Left ventricle myocardium superior (tissue), 1 donor: ENCODE measurements around the gene PRRX1. TPM values are rescaled to one million over a fixed set of nuclear protein-coding genes. Genes with fewer than 3 reads are reported as not detected.

Experiments used
- ATAC-seq: fragments of 200-7000 bp; cut with Tn5 transposase; one replicate; pipeline ENCODE4 v1.9.1; 2020; ENCODE audit warnings: mild to moderate bottlenecking, moderate library complexity
- DNase-seq: peaks from one replicate; pipeline ENCODE4 v3.0.0-alpha.2; 2020
- intact Hi-C: fragments of 100-400 bp; cut with micrococcal nuclease; formaldehyde crosslinking; loops from one replicate; pipeline ENCODE4 v1.11.0; 2022
- total RNA-seq: library from RNA; stranded (reverse); fragmentation: NEBNext Ultra II Directional; extraction: Animal tissue kit (Norgen Biotek cat#: 25700); gene quantifications from one replicate; pipeline ENCODE4 v1.2.1, GENCODE V29; 2021
- donor health status: DM: no; HTN: yes; CAD: no; lungs with severe emphysema.

The PRRX1 gene
- total RNA-seq, 1 donor from 2014 or later = 36.5 TPM

GRCh38 chr1:170703591-170703990, 39.7 kb downstream of the PRRX1 start:
- DNase-seq = no peak
- intact Hi-C loops = no loop called here

DNA sequence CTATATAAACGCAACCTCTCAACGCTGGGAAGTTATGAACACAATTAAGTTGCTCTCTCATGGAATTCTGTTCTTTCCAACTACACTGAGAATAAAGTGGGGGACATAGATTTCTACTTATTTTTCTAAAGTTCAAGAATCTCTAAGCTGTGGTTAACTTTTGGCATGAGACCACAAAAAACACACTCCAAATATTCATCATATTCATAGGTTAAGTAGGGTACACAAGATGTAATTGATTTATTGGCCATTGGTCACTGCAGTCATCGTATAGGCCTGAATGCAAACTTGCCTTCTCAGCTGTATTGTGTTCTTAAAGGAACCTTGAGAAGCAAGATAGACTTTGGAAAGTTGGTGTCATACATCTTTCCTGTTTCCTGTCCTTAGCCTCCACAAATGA, 40.3 kb downstream of the PRRX1 start:
- intact Hi-C loops = no loop called here
- ATAC-seq = no peak
- DNase-seq = no peak

More at GRCh38 chr1:170703591-170703990, 39.7 kb downstream of the PRRX1 start:
- no peak for ATAC-seq

DNA sequence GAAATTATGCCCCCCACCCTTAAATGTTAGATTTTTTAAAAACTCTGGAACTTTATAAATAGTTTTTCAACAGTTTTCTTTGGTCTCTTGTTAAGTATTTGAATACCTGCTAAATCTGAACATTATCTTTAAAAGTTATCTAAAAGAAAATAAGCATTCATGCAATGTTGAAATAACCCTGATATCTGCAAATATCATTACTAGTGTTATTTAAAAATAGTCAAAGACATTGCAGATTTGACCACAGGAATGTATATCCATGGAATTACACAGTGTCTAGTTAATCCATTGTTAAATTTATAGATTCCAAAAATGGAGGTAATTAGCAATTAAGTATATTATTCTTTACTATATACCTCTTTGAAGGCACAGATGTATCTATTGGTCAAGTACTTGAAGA, 42.0 kb downstream of the PRRX1 start:
- intact Hi-C loops = no loop called here
- ATAC-seq (no peak), DNase-seq (no peak)

- intact Hi-C loops = no loop called here
- no peak for DNase-seq
- ATAC-seq = no peak
These were observed 43.2 kb downstream of the PRRX1 start for GRCh38 chr1:170707117-170707516.

DNA sequence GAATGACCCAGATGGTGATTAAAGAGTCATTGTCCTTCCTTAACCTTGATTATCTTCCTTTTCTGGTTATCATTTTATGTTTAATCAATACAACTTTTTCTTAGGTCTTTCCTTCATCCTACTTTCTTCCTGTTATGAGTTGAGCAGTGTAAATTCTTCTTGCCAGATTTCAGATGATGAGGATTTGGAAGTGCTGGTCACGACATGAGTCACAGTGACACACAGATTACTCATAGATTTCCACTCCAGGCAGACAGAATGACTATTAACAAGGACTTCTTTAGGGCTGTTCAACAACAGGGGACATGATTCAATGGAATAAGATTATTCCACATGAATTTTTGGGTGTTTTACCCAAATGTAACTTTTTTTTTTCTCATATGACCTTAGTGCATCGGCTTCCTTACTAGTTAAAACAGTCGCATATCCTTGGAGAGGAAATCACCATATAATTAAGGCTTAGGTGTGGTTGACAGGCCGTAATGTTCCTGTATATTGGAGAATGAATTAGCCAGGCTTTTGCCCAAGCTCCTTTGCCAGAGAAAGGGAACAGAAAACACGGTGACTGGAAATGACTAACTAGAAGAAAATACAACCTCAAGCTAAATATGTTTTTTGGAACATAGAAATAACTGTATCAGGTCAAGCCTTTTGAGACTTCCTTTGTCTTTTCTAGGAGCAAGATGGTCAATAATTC, 44.2 kb downstream of the PRRX1 start:
- peak; percentile 89 for ATAC-seq
- intact Hi-C loops = no loop called here
- no peak for DNase-seq

DNA sequence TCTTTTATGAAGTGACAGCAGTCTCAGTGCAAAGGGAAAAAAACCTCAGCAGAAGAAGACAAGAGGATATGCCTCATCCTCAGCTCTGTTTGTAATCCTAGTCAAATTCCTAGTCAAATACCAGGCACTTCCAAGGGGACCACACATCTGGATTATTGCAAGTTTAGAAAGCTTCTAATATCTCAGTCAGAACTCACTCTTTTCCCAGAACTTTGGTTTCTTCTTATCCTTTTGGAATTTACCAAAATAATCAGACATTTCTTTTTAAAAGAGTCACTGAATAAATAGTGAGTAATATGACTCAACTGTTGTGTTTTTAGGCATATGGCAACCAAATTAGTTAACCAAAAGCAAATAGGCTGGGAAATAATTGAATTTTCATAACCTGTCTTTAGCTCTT, 47.8 kb downstream of the PRRX1 start:
- no peak for ATAC-seq
- intact Hi-C loops = no loop called here
- no peak for DNase-seq

DNA sequence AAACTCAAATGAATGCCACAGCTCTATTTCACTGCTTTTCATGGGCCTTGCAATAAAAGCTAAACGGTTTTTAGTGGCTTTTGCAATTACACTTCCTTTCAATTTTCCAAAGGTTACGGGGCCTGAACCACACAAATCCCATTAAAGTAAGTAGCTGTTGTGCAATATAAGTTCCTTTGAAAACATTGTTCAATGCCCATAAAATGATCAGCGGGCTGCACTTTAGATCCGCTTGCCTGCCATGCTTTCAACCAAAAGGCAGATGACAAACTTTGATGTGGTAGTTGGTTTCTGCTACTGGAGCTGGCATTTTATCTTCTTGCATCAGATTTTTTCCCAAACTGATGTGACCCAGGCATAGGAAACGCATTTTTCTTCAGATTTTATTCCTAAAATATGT, 50.2 kb downstream of the PRRX1 start:
- intact Hi-C loops = no loop called here
- ATAC-seq = no peak
- DNase-seq = no peak

DNA sequence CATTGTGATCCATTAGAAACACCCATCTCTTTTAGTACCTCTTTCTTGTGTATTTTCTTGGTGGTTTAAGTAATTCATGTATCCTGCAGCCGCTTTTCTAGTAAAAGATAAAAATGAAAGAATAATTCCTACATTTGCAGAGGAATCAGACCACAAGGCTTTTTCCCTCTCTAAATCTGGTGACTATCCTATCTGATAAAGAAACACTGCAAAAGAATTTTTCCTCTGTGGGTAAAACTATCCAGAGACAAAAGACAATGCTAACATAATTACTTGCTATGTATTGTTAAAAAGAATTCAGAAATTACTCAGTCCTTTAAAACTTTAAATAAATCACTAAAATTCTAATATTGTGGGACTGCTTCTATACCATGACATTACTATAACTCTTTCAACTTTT, 51.0 kb downstream of the PRRX1 start:
- no peak for DNase-seq
- ATAC-seq = no peak
- intact Hi-C loops = no loop called here

DNA sequence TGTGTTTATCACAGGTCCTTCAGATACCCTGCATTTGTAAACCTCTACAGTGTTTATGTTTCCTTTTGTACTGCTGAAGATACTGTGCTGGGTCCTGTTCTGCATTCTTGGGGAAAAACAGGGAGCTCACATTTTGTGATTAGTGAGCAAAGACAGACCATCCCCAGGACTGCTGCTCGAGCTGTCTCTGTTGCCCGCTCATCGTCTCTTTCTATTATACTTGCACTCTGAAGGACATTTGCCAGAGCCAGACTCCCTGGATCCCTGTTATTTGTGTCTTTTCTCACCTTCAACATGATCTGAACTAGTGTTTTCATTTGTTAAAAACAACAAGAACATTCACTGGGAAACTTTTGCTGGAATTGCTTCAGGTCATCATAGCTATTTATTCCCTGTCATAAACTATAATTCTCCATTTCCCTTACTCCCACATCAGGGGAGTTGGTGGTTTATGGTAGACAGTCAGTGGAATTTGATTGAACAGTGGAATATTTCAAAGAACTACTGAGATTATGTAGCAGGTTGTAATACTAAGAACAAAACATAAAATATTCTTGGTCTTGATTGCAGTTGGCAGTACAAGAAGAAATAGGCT, 53.0 kb downstream of the PRRX1 start:
- ATAC-seq = no peak
- no peak for DNase-seq
- intact Hi-C loops = no loop called here

DNA sequence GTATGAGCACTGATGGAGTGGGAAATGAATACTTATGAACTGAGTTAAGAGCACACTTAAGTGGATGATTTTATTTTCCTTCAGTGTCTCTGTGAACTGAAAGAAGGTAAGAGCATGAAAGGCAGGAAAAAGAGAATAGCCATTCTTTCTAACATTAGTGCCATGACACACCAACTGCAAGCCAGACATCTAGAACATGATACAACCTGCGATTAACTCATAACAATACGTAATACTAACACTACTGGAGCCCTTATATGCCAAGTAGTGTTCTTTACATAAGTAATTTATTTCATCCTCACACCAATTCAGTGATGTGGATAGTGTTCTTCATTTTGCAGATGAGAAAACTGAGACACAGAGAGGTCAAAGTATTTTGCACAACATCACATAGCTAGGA, 56.7 kb downstream of the PRRX1 start:
- ATAC-seq = no peak
- no peak for DNase-seq
- intact Hi-C loops = no loop called here

GRCh38 chr1:170721621-170722020, 57.7 kb downstream of the PRRX1 start:
- DNase-seq (no peak), ATAC-seq (no peak)
- intact Hi-C loops = no loop called here

DNA sequence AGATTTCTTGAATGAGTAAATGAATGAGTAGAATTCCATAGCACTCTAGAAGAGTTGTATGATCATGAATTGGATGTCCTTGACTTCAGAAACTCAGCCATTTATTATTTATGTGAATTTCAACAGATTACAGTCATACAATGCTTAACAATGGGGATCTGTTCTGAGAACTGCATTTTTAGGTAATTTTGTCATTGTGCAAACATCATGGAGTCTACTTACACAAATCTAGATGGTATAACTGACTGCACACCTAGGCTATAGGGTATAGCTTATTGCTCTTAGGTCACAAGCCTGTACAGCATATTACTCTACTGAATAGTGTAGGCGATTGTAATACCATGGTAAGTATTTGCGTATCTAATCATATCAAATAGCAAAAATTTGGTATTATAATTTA, 59.6 kb downstream of the PRRX1 start:
- ATAC-seq = no peak
- intact Hi-C loops = no loop called here
- no peak for DNase-seq

- no peak for DNase-seq
- peak; percentile 43 for ATAC-seq
- intact Hi-C loops = no loop called here
These were observed 61.4 kb downstream of the PRRX1 start for GRCh38 chr1:170725326-170725725.

DNA sequence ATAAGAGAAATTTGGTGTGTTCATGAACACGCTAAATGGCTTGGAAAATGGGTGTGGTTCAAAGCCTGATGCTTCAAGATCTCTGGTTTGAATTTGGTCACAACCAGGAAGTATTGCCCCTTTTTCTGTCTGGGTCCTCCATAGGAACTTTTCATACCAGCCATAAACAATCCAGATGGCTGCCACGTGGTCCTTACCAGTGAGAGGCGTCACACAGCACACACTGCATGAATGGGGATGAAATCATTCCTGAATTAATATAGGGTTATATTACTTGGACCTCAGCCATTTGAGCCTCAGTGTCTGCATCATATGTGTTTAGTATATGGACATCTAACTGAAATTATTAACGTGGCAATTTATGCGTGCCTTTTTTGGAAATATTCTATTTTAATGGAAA, 64.0 kb downstream of the PRRX1 start:
- intact Hi-C loops = no loop called here
- DNase-seq (no peak), ATAC-seq (no peak)

DNA sequence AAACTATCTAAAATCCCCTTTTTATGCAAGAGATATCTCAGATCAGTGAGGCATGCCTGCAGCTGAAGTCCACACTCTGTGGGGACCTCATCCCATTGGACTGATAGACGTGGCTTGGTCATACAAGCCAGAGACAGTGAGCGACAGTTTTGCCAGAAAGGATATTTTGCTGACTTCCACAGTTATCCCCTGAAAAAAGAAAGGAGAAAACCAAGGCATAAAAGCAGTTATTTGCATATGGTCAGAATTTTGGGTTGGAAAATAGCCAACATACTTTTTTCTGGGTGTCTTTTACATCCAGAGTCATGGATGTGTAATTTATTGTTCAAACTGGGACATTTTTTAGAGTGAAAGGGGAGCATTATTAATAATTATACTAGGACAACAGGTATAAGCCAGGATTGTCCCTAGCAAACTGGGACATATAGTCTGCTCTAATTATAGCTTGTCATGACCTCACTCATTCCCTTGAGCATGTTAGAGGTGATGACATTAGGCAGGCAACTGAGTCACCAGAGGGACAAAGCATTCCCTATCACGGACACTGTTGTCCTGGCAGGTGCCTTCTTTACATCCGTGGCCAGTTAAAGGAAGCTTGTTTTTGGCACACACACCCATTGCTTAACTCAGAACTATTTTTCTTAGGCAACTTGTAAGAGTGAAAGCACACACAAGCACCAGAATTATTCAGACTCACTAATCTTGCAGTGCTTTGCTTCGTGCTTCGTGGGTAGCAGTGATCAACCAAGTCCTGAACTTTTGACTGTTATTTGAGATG, 65.5 kb downstream of the PRRX1 start:
- no peak for DNase-seq
- intact Hi-C loops = loop anchor here (10.0 kb wide), 1 partner anchor 55 kb away; no protein-coding TSS in a partner anchor
- ATAC-seq = peak; percentile 92

DNA sequence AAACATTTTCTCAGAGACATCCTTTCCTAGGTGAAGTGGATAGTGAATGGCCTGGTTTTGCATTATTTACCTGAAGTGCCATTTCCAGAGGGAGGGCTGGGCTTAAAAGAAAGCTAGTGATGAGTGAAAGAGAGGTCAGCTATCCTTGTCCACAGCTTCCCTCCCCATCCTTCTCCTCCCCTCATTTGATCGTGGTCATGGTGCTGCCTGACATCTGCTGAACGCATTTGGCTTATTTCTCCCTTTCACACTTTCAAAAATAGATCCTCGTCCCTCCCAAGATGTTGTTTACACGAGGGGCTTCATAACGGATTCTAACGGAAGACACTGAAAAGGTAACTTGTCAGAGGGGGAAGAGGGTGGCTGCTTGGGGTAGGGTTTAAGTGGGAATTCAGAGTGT, 66.1 kb downstream of the PRRX1 start:
- intact Hi-C loops = loop anchor here (10.0 kb wide), 1 partner anchor 55 kb away; no protein-coding TSS in a partner anchor
- ATAC-seq (peak; percentile 40), DNase-seq (no peak)

DNA sequence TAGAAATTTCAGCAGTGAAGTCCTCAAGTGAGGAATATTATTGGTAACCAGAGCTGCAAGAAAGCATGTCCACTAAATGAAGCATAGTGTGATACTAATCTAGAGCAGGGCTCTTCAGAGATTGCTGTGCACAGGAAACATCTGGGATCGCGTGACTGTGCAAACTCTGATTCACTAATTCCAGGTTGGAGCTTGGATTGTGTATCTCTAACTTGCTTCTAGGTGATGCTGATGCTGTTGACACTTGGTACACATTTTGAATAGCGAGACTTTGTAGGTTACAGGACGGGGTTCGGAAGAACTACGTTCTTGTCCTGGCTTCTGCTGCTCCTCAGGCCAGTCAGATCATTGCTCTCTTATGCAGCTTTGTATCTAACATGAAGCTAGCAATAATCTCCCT, 66.5 kb downstream of the PRRX1 start:
- intact Hi-C loops = loop anchor here (10.0 kb wide), 1 partner anchor 56 kb away; no protein-coding TSS in a partner anchor
- DNase-seq (no peak), ATAC-seq (peak; percentile 58)

GRCh38 chr1:170731566-170732251, 67.8 kb downstream of the PRRX1 start:
- intact Hi-C loops = loop anchor here (10.0 kb wide), 1 partner anchor 57 kb away; no protein-coding TSS in a partner anchor
- ATAC-seq = no peak
- no peak for DNase-seq

- DNase-seq = no peak
- peak; percentile 33 for ATAC-seq
- intact Hi-C loops = loop anchor here (10.0 kb wide), 1 partner anchor 57 kb away; no protein-coding TSS in a partner anchor
These were observed 68.3 kb downstream of the PRRX1 start for GRCh38 chr1:170732252-170732588.
